ENCODE results near the gene LRRC37A. TPM values are rescaled to one million over a fixed set of nuclear protein-coding genes. Genes with fewer than 3 reads are reported as not detected.

The LRRC37A gene
- total and polyA plus RNA-seq, 9 of the 15 experiments (the other 6 are each of a cell fraction or from before 2014, with no cell fraction given): 0.14 to 3.1 (median 1.8) TPM

DNA sequence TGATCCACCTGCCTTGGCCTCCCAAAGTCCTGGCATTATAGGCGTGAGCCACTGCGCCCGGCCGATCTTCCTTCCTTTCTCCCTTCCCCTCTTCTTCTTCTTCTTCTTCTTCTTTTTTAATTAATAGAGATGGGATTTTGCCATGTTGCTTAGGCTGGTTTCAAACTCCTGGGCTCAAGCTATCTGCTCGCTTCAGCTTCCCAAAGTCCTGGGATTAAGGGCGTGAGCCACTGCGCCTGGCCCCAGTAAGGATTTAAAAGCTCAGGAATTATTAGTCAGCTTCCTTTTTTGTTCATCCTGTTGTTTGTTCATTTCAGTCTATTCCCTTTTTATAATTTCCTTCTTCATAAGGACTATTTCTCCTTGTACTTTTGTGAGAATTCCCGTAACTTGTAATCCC is 32.7 kb upstream of the LRRC37A start:
- ATAC-seq (no peak), DNase-seq (ENCODE audit: extremely low read depth in 1 of 4, low spot score in 3 of 4) (no peak), FAIRE-seq (no peak)
- intact Hi-C loops (cut with micrococcal nuclease) (no loop called here), in situ Hi-C loops (cut with MboI) (loop anchor here (25.0 kb wide), 1 partner anchor 100 kb away; the partner anchor contains the start of gene ARL17B)
- H3K27me3 ChIP-seq (ENCODE audit: control insufficient read depth in 2 of 2, insufficient read depth in 2 of 2, low read length in 2 of 2): no peaks in the 10 kb centered on the region
- no peak for TF ChIP-seq CUX1 (CRISPR knock-in tag; IDR thresholded peaks at IDR 0.05)
- 0 out of 2 replicates have a peak, but pooled peaks have one; percentile 16 for TF ChIP-seq ID3 (CRISPR knock-in tag; IDR thresholded peaks at IDR 0.05)
- TF ChIP-seq ID3 (tag; IDR thresholded peaks at IDR 0.05): no peak
- no peak for TF ChIP-seq ZNF347 (CRISPR knock-in tag; IDR thresholded peaks at IDR 0.05; ENCODE audit: low read depth)
- no peak for TF ChIP-seq ARID2 (IDR thresholded peaks at IDR 0.05)
- no peak for TF ChIP-seq ZFPM2 (CRISPR knock-in tag; IDR thresholded peaks at IDR 0.05)
- TF ChIP-seq, protein P1, sequence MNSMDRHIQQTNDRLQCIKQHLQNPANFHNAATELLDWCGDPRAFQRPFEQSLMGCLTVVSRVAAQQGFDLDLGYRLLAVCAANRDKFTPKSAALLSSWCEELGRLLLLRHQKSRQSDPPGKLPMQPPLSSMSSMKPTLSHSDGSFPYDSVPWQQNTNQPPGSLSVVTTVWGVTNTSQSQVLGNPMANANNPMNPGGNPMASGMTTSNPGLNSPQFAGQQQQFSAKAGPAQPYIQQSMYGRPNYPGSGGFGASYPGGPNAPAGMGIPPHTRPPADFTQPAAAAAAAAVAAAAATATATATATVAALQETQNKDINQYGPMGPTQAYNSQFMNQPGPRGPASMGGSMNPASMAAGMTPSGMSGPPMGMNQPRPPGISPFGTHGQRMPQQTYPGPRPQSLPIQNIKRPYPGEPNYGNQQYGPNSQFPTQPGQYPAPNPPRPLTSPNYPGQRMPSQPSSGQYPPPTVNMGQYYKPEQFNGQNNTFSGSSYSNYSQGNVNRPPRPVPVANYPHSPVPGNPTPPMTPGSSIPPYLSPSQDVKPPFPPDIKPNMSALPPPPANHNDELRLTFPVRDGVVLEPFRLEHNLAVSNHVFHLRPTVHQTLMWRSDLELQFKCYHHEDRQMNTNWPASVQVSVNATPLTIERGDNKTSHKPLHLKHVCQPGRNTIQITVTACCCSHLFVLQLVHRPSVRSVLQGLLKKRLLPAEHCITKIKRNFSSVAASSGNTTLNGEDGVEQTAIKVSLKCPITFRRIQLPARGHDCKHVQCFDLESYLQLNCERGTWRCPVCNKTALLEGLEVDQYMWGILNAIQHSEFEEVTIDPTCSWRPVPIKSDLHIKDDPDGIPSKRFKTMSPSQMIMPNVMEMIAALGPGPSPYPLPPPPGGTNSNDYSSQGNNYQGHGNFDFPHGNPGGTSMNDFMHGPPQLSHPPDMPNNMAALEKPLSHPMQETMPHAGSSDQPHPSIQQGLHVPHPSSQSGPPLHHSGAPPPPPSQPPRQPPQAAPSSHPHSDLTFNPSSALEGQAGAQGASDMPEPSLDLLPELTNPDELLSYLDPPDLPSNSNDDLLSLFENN (IDR thresholded peaks at IDR 0.05; ENCODE audit: low read depth in 2 of 2, low read length in 2 of 2): no peak
- TF ChIP-seq MIER1 (IDR thresholded peaks at IDR 0.05; ENCODE audit: low read depth): no peak
- no peak overlapping the region for H3K9ac ChIP-seq (ENCODE audit: insufficient read depth in 1 of 2, low read depth in 2 of 2, low read length in 2 of 2)
- H3K9me3 ChIP-seq (replicated peaks; ENCODE audit: control insufficient read depth, insufficient read depth, low read depth, low read length): no peaks in the 10 kb centered on the region
- no TSS peak for BruUV-seq (replicated peaks)
- POLR2A ChIA-PET: interaction anchor here (0.6 to 0.8 kb wide), 2 partner anchors 70 to 676 kb away, joined by 3 read pairs; no protein-coding TSS in a partner anchor
- CTCF ChIA-PET (ENCODE audit: low intra/inter-chr PET ratio): no interaction called here
- H3K36me3 ChIP-seq (ENCODE audit: control insufficient read depth, insufficient read depth, low read length): no peaks in the 10 kb centered on the region
- peaks cover 11 to 30% of the 10 kb centered on the region in 2 experiments; a peak in 4 of 5 replicates for H3K4me1 ChIP-seq (replicated peaks in 1 of 2; ENCODE audit: control insufficient read depth in 2 of 2, insufficient read depth in 2 of 2, low read length in 2 of 2)
- H3K27ac ChIP-seq (ENCODE audit: extremely low read depth, low read depth, low read length): no peak overlapping the region
- no peaks in the 10 kb centered on the region for H3K79me2 ChIP-seq (ENCODE audit: control insufficient read depth, insufficient read depth, low read length)
- no peak overlapping the region for H3K4me2 ChIP-seq (ENCODE audit: insufficient read depth, low read length)
- no peak overlapping the region for H3K4me3 ChIP-seq
- no peaks in the 10 kb centered on the region for H3K9me1 ChIP-seq (ENCODE audit: control insufficient read depth, insufficient read depth, low read length)
- no peak overlapping the region for H2AFZ ChIP-seq (ENCODE audit: low read depth, low read length)
- H4K20me1 ChIP-seq (replicated peaks; ENCODE audit: control insufficient read depth, insufficient read depth, low read length): no peaks in the 10 kb centered on the region
- WGBS (ENCODE audit: insufficient coverage, low coverage, missing lambda C conversion rate): 78% methylated on average over 8 of the region's 8 CpGs

Data from K562 (cell line).